T-helper 1 cell treated with Interleukin-12 subunit alpha and Interleukin-12 subunit beta and Interleukin-4 antibody, amounts not matched to agents 30 ng/mL and 1 ng/mL, for 36 hours (primary cell): ENCODE measurements around the gene KDELR3. TPM values are rescaled to one million over a fixed set of nuclear protein-coding genes. Genes with fewer than 3 reads are reported as not detected.

Source experiments
- intact Hi-C: fragments of 100-400 bp; cut with micrococcal nuclease; formaldehyde crosslinking; loops from one replicate; pipeline ENCODE4 v1.15.1; 2024
- total RNA-seq: library from RNA; stranded (reverse); gene quantifications from 2 replicates; pipeline ENCODE4 v1.2.3, GENCODE V29; 2022

Gene KDELR3
- total RNA-seq, 1 donor from 2014 or later = 0.98 TPM

DNA sequence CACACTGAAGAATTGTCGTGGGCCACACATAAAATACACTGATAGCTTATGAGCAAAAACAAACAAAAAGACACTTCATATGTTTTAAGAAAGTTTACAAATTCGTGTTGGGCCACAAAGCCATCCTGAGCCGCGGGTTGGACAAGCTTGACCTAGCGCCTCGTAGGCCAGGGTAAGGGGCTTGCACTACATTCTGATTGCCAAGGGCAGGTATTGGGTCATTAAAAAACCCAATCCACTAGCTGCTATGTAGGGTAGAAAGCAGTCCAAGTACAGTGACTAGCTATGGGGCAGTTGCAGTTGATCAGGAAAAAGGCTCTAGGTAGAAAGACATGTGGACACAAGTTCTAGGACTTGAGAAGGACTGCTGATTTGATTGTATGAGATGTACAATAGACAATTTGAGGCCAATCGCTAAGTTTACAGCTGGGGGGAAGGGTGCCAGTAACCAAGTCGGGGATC lies 14.0 kb downstream of the KDELR3 start:
- intact Hi-C loops = no loop called here

- intact Hi-C loops = no loop called here
Measured at GRCh38 chr22:38482662-38483308, 14.9 kb downstream of the KDELR3 start.

- intact Hi-C loops = no loop called here
Measured at GRCh38 chr22:38484244-38484643, 16.3 kb downstream of the KDELR3 start.

GRCh38 chr22:38485783-38486182 lies 17.9 kb downstream of the KDELR3 start:
- intact Hi-C loops = no loop called here

GRCh38 chr22:38487946-38488345 lies 20.1 kb downstream of the KDELR3 start:
- intact Hi-C loops = no loop called here

- intact Hi-C loops = no loop called here
Measured at GRCh38 chr22:38489142-38489541, 21.2 kb downstream of the KDELR3 start.

DNA sequence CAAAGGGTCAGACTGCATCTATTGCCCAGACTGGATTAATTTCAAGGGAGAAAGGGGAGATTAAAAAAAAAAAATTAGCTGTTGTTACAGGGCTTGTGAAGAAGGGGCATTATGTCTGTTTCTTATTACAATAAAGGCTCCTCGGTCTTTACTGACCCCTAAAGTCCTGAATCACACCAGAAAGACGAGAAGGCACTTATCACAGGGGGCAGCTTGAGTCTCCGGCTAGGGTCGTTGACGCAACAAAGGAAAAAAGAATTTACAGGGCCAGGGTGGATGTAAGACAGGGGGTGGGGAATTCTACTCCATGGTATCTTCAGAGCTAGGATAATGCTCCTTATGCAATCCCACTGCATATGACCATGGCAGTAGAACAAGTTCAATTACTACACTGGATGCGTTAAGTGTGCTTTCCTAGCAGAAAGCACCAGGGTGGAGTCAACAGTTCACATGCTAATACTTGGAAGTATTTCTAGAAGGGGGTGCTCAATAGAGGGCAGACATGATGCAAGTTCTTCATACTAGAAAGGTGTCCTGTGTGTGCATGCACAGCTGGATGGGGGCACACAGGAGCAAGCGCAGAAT lies 21.8 kb downstream of the KDELR3 start:
- intact Hi-C loops = loop anchor here (2.0 kb wide), 1 partner anchor 15 kb away; no protein-coding TSS in a partner anchor

- intact Hi-C loops = loop anchor here (2.0 kb wide), 1 partner anchor 14 kb away; no protein-coding TSS in a partner anchor
Measured at GRCh38 chr22:38490475-38490874, 22.6 kb downstream of the KDELR3 start.

DNA sequence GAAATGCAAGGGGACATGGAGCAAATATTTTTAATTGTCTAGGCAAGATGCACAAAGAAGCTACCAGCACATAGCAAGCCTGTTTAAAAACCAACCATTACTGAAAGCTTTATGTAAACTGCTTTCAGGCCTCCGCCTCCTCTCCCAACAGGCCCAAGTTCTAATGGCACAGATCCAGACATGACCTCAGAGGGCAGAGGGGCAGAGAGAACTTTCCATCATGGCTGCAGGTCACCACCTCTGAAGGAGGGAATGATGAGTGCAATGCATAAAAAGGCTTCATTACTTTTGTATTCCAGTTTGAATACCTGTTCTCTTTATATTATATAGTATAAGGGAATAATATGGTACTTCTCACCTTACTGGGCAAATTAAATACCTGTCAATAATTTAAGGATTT lies 23.0 kb downstream of the KDELR3 start:
- intact Hi-C loops = loop anchor here (2.0 kb wide), 1 partner anchor 14 kb away; no protein-coding TSS in a partner anchor

- intact Hi-C loops = loop anchor here (2.0 kb wide), 1 partner anchor 13 kb away; no protein-coding TSS in a partner anchor
Measured at GRCh38 chr22:38491707-38492348, 23.9 kb downstream of the KDELR3 start.

DNA sequence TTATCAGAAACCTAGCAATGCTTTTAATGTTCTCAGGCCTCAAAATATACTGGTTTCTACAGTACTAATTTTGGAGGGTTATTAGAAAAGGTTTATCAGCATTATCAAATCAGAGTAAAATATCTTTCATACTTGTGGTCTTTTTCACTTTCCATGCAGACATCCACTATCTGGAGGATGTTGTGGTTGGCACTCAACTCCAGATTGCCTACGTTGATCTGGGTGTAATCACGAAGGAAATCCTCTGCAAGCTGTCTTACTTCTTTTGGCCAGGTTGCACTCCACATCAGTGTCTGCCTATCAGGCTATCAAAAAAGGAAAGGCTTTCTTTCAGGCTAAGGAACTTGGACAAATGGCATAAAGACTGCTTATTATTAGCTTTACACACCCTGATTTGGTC lies 26.6 kb downstream of the KDELR3 start:
- intact Hi-C loops = no loop called here

DNA sequence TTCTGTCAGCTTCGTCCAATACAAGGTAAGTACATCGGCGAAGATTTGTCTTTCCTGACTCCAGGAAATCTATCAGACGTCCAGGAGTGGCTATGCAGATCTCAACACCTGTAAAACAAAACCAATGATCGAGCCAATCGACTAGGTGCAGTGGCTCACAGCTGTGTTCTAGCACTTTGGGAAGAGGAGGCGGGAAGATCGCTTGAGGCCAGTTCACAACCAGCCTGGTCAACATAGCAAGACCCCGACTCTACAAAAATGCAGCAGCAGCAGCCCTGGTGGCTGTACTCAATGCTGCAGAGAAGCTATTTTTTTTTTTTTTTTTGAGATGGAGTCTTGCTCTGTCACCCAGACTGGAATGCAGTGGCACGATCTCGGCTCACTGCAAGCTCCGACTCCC lies 27.0 kb downstream of the KDELR3 start:
- intact Hi-C loops = no loop called here

DNA sequence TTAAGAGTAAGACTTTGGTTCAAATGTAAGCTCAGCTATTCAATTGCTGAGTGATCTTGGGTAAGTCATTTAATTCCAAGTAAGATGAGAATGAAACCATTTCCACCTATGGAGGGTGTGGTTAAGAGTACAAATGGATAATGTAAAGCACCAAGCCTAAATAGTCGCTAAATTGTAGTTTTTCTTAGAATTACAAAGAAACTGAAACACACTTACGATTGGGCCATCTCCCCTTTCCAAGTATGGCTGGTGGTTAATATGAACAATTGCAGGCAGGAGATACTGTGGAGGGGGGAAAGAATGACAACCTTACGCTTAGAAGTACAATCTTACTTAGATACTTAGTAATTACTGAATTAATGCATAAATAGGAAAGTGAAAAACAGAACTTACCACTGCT lies 30.0 kb downstream of the KDELR3 start:
- intact Hi-C loops = no loop called here

DNA sequence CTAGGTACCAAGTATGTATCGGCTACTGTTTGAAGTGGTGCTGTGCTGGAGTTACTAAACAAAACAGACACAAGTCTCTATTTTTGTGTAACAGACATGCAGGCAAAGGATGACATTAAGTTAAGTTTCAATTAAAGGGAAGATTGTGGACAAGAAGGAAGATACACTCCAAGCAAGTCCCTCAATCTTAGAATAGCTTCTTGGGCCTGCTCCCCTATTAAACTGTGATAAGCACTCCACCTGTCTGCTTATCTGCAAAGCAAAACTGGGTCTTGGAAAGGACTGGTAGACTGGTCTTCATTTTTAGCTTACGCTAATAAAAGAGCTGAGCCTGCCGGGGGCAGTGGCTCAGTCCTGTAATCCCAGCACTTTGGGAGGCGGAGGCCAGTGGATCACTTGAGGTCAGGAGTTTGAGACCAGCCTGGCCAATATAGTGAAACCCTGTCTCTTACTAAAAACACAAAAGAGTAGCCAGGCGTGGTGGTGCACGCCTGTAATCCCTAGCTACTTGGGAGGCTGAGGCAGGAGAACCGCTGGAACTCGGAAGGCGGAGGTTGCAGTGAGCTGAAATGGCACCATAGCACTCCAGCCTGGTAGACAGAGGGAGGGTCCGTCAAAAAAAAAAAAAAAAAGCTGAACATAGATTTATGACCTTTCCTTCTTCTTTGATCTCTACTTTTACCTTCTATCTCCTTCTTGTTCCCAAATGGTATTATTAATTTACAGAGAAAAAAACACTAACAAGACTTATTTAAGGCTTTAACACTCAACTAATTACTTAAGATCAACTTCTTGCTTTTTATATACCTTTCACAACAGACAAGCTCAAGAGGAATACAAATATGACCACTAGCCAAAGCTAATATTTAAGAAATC lies 34.1 kb downstream of the KDELR3 start:
- intact Hi-C loops = loop anchor here (10.0 kb wide), 1 partner anchor 847 kb away; the partner anchor contains the start of gene PDXP

DNA sequence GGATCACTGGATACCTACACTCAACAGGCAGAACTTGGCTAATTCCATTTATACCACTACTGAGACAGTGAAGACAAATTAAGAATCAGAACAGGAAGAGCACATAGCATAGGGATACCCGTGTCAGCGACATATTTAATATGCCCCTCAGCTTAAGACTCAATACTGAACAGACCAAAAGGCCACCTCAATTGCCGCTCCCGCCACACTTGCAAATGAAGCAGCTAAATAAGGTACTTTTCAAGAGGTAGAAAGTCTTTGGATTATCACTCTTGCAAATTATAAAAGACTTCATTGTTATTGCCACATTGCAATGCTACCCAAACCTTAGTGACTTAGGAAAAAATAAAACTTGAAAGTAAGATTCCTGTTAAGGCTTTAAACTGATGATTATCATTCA lies 35.1 kb downstream of the KDELR3 start:
- intact Hi-C loops = loop anchor here (10.0 kb wide), 1 partner anchor 848 kb away; the partner anchor contains the start of gene PDXP

DNA sequence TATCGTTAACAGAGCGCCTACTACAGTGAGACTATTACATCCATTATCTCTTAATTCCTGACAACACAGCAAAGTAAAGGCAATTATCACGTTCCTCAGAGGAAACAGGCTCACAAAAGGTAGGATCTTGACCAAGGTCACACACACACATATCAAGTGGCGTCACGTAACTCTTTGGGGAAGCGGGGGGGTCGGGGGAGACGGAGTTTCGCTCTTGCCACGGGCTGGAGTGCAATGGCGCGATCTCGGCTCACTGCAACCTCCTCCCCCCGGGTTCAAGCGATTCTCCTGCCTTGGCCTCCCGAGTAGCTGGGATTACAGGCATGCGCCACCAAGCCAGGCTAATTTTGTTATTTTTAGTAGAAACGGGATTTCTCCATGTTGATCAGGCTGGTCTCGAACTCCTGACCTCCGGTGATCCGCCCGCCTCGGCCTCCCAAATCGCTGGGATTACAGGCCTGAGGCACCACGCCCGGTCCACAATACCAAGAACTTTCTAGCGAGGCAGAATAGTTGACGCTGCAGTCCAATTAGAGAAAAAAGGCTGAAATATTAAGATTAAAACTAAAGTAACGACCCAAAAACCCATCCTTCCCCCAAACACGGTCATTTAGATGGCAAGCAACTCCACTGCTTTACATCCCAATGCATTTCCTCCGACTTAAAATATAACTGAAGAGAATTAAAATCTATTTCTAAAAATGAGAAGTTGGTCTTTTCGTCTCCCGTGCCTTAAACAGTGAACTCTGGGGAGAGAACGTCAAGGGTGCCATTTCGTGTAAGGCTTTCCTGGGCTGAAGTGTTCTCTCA lies 37.0 kb downstream of the KDELR3 start:
- intact Hi-C loops = loop anchor here (2.0 to 10.0 kb wide), 3 partner anchors 14 to 850 kb away; partner anchors contain the start of genes MAFF and PDXP

GRCh38 chr22:38505541-38506117 lies 37.7 kb downstream of the KDELR3 start:
- intact Hi-C loops = loop anchor here (1.0 to 10.0 kb wide), 16 partner anchors 15 to 851 kb away; partner anchors contain the start of genes ANKRD54, CBY1, CSNK1E and DMC1

- intact Hi-C loops = loop anchor here (1.0 to 10.0 kb wide), 15 partner anchors 25 to 852 kb away; partner anchors contain the start of genes ANKRD54, CBY1, CSNK1E and DMC1
Measured at GRCh38 chr22:38506118-38506962, 38.4 kb downstream of the KDELR3 start, which contains the start of gene DDX17. DDX17 (minus strand) TSS chr22:38506311.
